ENCODE measurements around the gene PAMR1. TPM values are rescaled to one million over a fixed set of nuclear protein-coding genes. Genes with fewer than 3 reads are reported as not detected.

The PAMR1 gene
- total and polyA plus RNA-seq, 2 of the 8 experiments (the other 6 are each of a cell fraction or from before 2014, with no cell fraction given) = 3.0 to 6.9 TPM

- CTCF ChIA-PET (ENCODE audit: partially characterized antibody) = interaction anchor here (0.6 to 4.2 kb wide), 6 partner anchors 9 to 996 kb away, joined by 3 to 22 read pairs (median 3); partner anchors contain the start of gene PAMR1
- WGBS, 2 experiments (ENCODE audit: extremely low coverage in 1 of 2, insufficient coverage in 1 of 2, insufficient read length in 1 of 2, insufficient replicate concordance in 2 of 2, low coverage in 1 of 2, low lambda C conversion rate in 2 of 2, missing lambda C conversion rate in 1 of 2) = 87% methylated on average over 1 of the region's 1 CpG; no CpG with 5 or more reads in 1 of the 2 experiments
- H3K4me1 ChIP-seq (replicated peaks in 1 of 4; ENCODE audit: control insufficient read depth in 3 of 4, insufficient read depth in 4 of 4, low read length in 3 of 4) = 0 out of 7 replicates have a peak, but pooled peaks cover 0 to 2% (median 0%) of the 10 kb centered on the region in 4 experiments
- no peak for TF ChIP-seq NRF1 (IDR thresholded peaks at IDR 0.05; ENCODE audit: low read depth, low read length)
- TF ChIP-seq RBBP5 (IDR thresholded peaks at IDR 0.05; ENCODE audit: borderline replicate concordance, low read depth, low read length) = no peak
- no peak for TF ChIP-seq E2F6 (IDR thresholded peaks at IDR 0.05)
- no peak for TF ChIP-seq SP2 (IDR thresholded peaks at IDR 0.05; ENCODE audit: low read length)
- TF ChIP-seq RNF2 (IDR thresholded peaks at IDR 0.05; ENCODE audit: borderline replicate concordance, low read depth, low read length, missing control alignments, poor library complexity, severe bottlenecking) = no peak
- no peak for TF ChIP-seq MAX (IDR thresholded peaks at IDR 0.05)
- TF ChIP-seq SIN3A (conservative IDR thresholded peaks at IDR 0.05 in 1 of 2, IDR thresholded peaks at IDR 0.05 in 1 of 2; ENCODE audit: low read depth in 1 of 2, low read length in 2 of 2) = no peak
- no peak for TF ChIP-seq CEBPB (IDR thresholded peaks at IDR 0.05; ENCODE audit: low read depth, low read length)
- no peak for TF ChIP-seq EGR1 (IDR thresholded peaks at IDR 0.05; ENCODE audit: borderline replicate concordance, low read depth, low read length)
- no peak for TF ChIP-seq CHD1 (IDR thresholded peaks at IDR 0.05; ENCODE audit: low read depth, low read length)
- TF ChIP-seq SP4 (IDR thresholded peaks at IDR 0.05; ENCODE audit: low read length) = no peak
- TF ChIP-seq NANOG (IDR thresholded peaks at IDR 0.05; ENCODE audit: insufficient read depth, low read depth, low read length, poor library complexity, severe bottlenecking) = no peak
- no peak for TF ChIP-seq GABPA (IDR thresholded peaks at IDR 0.05; ENCODE audit: borderline replicate concordance, insufficient read depth, low read length)
Observed at GRCh38 chr11:35496416-35496815, 29.0 kb downstream of the PAMR1 start.

More at GRCh38 chr11:35496416-35496815, 29.0 kb downstream of the PAMR1 start:
- Histone ChIP-seq H2BK120ac (replicated peaks; ENCODE audit: low read depth, low read length) (no peak overlapping the region), H3K14ac (ENCODE audit: insufficient read length) (no peak overlapping the region), H3K18ac (ENCODE audit: extremely low read depth, low read length) (no peak overlapping the region), H2BK15ac (ENCODE audit: low read length) (no peak overlapping the region), H2BK12ac (ENCODE audit: low read depth, low read length) (no peak overlapping the region), H4K20me1 (replicated peaks in 1 of 2; ENCODE audit: control insufficient read depth in 1 of 2, insufficient read depth in 2 of 2, low read length in 2 of 2) (no peaks in the 10 kb centered on the region), H4K5ac (ENCODE audit: insufficient read length, low read depth, low read length) (no peak overlapping the region), H3K79me2 (ENCODE audit: control insufficient read depth in 1 of 2, insufficient read depth in 2 of 2, low read length in 2 of 2) (no peaks in the 10 kb centered on the region), H2BK20ac (ENCODE audit: low read length) (no peak overlapping the region), H3K9ac (replicated peaks in 1 of 4; ENCODE audit: extremely low read depth in 1 of 4, low read depth in 3 of 4, low read length in 3 of 4) (no peak overlapping the region), H2AK5ac (ENCODE audit: low read depth, low read length) (no peak overlapping the region), H3K4me2 (ENCODE audit: insufficient read depth in 1 of 2, low read depth in 2 of 2, low read length in 2 of 2) (no peak overlapping the region), H3K4me3 (ENCODE audit: extremely low read depth in 1 of 4, insufficient read depth in 2 of 4, low read depth in 3 of 4, low read length in 4 of 4) (no peak overlapping the region), H4K8ac (ENCODE audit: extremely low read depth, insufficient read depth, low read length) (no peak overlapping the region), H3K56ac (replicated peaks; ENCODE audit: insufficient read length, low read depth, low read length) (no peak overlapping the region), H2AFZ (ENCODE audit: low read length) (no peak overlapping the region), H3K9me3 (ENCODE audit: insufficient read depth in 2 of 2, low read depth in 1 of 2, low read length in 1 of 2) (no peaks in the 10 kb centered on the region), H4K91ac (replicated peaks; ENCODE audit: insufficient read length, low read length) (no peak overlapping the region), H2BK5ac (ENCODE audit: low read depth, low read length) (no peak overlapping the region), H3K79me1 (ENCODE audit: low read depth, low read length) (no peaks in the 10 kb centered on the region), H3K23ac (ENCODE audit: insufficient read length) (no peak overlapping the region), H3K23me2 (ENCODE audit: low read depth, low read length) (no peaks in the 10 kb centered on the region), H3K27ac (ENCODE audit: low read depth, low read length) (no peak overlapping the region), H3K27me3 (replicated peaks in 1 of 4; ENCODE audit: control insufficient read depth in 3 of 4, extremely low read depth in 1 of 4, insufficient read depth in 3 of 4, low read length in 3 of 4) (peaks cover 0 to 1% (median 0%) of the 10 kb centered on the region in 4 experiments; a peak in 3 of 7 replicates), H3K4ac (replicated peaks; ENCODE audit: insufficient read length, low read depth, low read length) (no peak overlapping the region), H3K36me3 (ENCODE audit: control insufficient read depth in 2 of 4, insufficient read depth in 4 of 4, low read length in 3 of 4) (0 out of 8 replicates have a peak, but pooled peaks cover 0 to 2% (median 0%) of the 10 kb centered on the region in 4 experiments)
- POLR2A ChIA-PET (ENCODE audit: partially characterized antibody) = no interaction called here
- no peak for FAIRE-seq
- DNase-seq (ENCODE audit: low read depth in 1 of 2, low spot score in 2 of 2) = no peak

Measured in H1 (cell line).